Right lung (tissue), 5 donors: ENCODE results near the gene GPATCH2L. TPM values are rescaled to one million over a fixed set of nuclear protein-coding genes. Genes with fewer than 3 reads are reported as not detected.

Experiments
- DNase-seq, 2 donors: peaks; one replicate each; pipeline ENCODE4 v3.0.0-alpha.2; 2013
- polyA plus RNA-seq, 5 donors: library from polyadenylated mRNA; unstranded; fragments of 120-200 nt; gene quantifications; one replicate each; pipeline versions ENCODE4 v1.2.1 to v1.2.3, GENCODE V29; 2013; ENCODE audit warnings: inconsistent platforms in 1 of 5, low replicate concordance in 1 of 5; ENCODE audit not compliant: insufficient read length in 5 of 5, insufficient read depth in 1 of 5

The GPATCH2L gene
- polyA plus RNA-seq, 5 donors, result 24.4 to 47.9 (median 42.7) TPM

DNA sequence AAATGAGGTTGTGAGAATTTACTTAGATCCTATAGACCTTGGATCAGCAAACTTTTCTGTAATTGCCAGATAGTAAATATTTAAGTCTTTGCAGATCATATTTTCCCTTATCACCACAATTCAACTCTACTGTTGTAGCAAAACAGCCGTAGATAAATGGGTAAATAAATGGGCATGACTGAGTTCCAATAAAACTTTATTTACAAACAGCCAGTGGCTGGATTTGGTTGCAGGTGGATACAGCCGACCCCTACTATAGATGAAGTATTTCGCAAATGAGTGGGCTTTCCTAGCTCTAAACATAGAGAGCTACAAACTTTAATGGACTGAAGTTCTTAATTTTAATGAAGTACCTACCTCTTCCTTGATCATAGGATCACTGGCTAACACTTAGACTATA, 100.7 kb downstream of the GPATCH2L start:
- DNase-seq, result no peak

- no peak for DNase-seq
Measured at GRCh38 chr14:76253111-76253510, 101.4 kb downstream of the GPATCH2L start.

GRCh38 chr14:76256545-76256944, 104.8 kb downstream of the GPATCH2L start:
- no peak for DNase-seq

DNA sequence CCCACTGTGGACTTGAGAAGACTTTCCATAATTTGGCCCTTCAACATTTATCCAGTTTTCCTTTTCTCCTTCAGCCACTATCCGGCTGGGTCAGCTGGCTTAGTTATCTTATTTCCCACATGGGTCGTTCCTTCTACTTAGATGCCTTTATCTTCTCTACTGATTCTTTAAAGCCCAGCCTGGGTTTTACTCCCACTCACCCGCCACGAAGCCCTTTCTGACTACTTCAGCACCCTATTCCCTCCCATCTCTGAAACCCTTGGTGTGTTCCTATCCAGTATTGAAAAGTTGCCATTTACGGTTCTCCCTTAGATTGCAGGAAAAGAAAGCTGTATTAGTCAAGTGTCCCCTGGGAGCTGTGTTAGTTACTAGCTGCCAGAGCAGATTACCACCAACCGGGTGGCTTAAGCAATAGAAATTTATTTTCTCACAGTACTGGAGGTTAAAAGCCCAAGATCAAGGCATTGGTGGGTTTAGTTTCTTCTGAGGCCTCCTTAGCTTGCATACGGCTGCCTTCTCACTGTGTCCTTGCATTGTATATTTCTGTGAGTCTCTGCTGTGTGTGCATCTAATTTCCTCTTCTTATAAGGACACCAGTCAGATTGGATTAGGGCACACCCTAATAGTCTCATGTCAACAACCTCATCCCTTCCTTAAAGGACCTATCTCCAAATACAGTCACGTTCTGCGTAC, 105.5 kb downstream of the GPATCH2L start:
- no peak for DNase-seq

GRCh38 chr14:76257842-76258397, 106.2 kb downstream of the GPATCH2L start:
- DNase-seq, result no peak

DNA sequence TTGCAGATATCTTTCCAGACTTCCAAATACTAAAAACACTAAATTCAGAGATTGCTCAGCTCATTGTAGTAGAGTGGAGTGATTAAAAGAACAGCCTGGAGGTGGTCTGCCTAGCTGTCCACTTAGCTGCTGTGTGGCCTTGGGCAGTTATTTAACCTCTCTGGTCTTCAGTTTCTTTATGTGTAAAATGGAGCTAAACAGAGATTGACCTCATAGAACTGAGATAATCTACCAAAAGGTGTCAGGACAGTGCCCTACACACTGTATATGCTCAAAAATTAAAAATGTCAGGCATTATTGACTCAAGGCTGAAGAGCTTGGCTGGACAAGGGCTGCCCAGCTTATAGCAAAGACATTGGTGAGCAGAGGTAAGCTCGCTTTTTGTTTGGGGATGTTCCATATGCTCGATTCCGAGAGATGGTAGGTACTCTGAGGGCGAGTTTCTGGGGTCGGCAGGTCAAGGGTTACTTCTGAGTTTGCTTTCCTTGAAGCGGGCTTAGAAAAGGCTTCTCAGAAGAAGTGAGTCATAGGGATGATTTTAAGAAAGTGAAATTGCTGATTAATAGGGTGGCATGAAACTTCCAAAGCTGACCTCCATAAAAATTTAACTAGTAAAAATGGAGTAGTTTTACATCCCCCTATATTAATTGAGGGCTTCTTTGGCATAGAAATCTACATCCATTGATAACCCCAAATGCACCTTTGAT, 107.5 kb downstream of the GPATCH2L start:
- DNase-seq, result no peak

DNA sequence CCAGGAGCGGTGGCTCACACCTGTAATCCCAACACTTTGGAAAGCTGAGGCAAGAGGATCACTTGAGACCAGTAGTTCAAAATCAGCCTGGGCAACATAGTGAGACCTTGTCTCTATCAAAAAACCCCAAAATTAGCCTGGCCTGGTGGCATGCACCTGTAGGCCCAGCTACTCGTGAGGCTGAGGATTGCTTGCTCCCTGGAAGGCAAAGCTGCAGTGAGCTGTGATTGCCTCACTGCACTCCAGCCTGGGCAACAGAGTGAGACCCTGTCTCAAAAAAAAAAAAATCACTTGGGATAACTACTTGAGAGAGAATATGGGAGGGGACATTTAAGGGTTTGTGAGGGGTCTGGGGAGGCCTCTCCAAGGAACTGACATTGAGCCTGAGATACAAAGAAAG, 109.0 kb downstream of the GPATCH2L start:
- DNase-seq, result no peak

DNA sequence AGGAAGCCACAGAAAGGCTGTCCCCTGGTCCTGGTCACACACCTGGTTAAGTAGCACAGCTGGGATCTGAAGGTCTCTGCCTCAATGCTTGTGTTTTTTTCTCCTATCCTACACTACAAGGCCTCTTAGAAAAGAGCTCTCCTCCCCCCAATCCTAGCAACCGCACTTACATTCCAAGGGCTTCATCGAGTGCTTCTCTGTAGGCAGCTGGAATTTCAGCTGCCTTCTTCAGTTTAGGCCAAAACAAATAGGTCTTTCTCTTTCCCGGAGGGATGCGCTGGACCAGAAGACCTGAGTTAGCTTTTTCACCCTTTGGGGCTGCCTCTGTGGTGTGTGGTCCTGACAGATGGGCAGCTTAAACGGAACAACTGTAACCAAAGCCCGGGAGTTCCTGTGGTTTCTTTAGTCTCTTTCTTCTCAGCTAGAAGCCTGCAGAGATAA, 109.7 kb downstream of the GPATCH2L start:
- DNase-seq, result no peak

DNA sequence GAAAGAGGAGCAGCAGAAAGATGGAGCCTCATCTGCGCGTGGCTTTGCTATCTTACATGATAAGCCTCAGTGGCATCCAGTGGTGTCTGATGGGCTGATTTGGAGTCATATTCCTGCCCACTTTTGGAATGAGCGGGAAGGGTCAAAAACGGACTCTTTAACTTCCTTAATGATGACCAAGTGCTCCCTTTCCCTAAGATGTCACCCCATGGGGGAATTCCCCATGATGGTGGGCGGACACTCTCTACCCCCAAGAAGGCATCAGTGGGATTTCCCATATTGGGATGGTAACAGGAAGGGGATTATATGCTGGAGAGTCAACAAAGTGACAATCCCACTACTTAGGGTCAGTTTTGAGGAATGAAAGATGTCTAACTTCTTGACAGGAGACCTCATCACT, 110.9 kb downstream of the GPATCH2L start:
- no peak for DNase-seq

Other genes starting within 250 kb of the GPATCH2L start
- 100 to 1,000 TPM; 154 to 217 (median 174) TPM for gene TGFB3, start 169.9 kb upstream of the GPATCH2L start, polyA plus RNA-seq
- 10 to 100 TPM; 38.0 to 51.5 (median 42.8) TPM for gene IFT43, start 166.2 kb upstream of the GPATCH2L start, polyA plus RNA-seq
- under 1 TPM; 0.29 to 0.72 (median 0.57) TPM for gene ESRRB, start 224.2 kb downstream of the GPATCH2L start, polyA plus RNA-seq